Measurements from ENCODE around the gene PARVG. TPM values are rescaled to one million over a fixed set of nuclear protein-coding genes. Genes with fewer than 3 reads are reported as not detected.

Gene PARVG
- total RNA-seq, 2 donors from 2014 or later = 34.9 to 71.3 TPM

GRCh38 chr22:44211946-44212930 lies 31.5 kb downstream of the PARVG start:
- H3K27ac ChIP-seq = peak overlapping the region; percentile 65 to 78
- peak overlapping the region; percentile 35 for H3K4me3 ChIP-seq
- no peak for TF ChIP-seq CTCF (IDR thresholded peaks at IDR 0.05)
- H3K9me3 ChIP-seq = peaks cover 5% of the 10 kb centered on the region
- no peaks in the 10 kb centered on the region for H3K27me3 ChIP-seq (replicated peaks; ENCODE audit: insufficient read depth)
- H3K36me3 ChIP-seq = no peaks in the 10 kb centered on the region
- DNase-seq (ENCODE audit: low spot score) (no peak), ATAC-seq (ENCODE audit: insufficient number of reproducible peaks, low FRiP score, low read depth) (peak; percentile 29)
- H3K4me1 ChIP-seq (ENCODE audit: control insufficient read depth in 1 of 2, low read depth in 2 of 2) = peaks cover 11 to 26% of the 10 kb centered on the region in 2 donors

GRCh38 chr22:44212936-44213335 lies 32.2 kb downstream of the PARVG start:
- no peak for DNase-seq (ENCODE audit: low spot score)
- TF ChIP-seq CTCF (IDR thresholded peaks at IDR 0.05) = no peak
- Histone ChIP-seq H3K4me1 (ENCODE audit: control insufficient read depth in 1 of 2, low read depth in 2 of 2) (peaks cover 11 to 26% of the 10 kb centered on the region in 2 donors), H3K9me3 (peaks cover 5% of the 10 kb centered on the region), H3K27ac (peak overlapping the region in 1 of 2 donors; percentile 78), H3K27me3 (replicated peaks; ENCODE audit: insufficient read depth) (no peaks in the 10 kb centered on the region), H3K36me3 (no peaks in the 10 kb centered on the region), H3K4me3 (no peak overlapping the region)
- ATAC-seq (ENCODE audit: insufficient number of reproducible peaks, low FRiP score, low read depth) = no peak

- no peak for DNase-seq (ENCODE audit: low spot score)
- TF ChIP-seq CTCF (IDR thresholded peaks at IDR 0.05) = no peak
- Histone ChIP-seq H3K4me3 (no peak overlapping the region), H3K27me3 (replicated peaks; ENCODE audit: insufficient read depth) (no peaks in the 10 kb centered on the region), H3K36me3 (no peaks in the 10 kb centered on the region), H3K27ac (no peak overlapping the region), H3K4me1 (ENCODE audit: control insufficient read depth in 1 of 2, low read depth in 2 of 2) (peaks cover 11 to 26% of the 10 kb centered on the region in 2 donors), H3K9me3 (peaks cover 5% of the 10 kb centered on the region)
- ATAC-seq (ENCODE audit: insufficient number of reproducible peaks, low FRiP score, low read depth) = no peak
Measured at GRCh38 chr22:44213489-44214043, 32.8 kb downstream of the PARVG start.

GRCh38 chr22:44214187-44214586 lies 33.5 kb downstream of the PARVG start:
- no peak for TF ChIP-seq CTCF (IDR thresholded peaks at IDR 0.05)
- Histone ChIP-seq H3K27me3 (replicated peaks; ENCODE audit: insufficient read depth) (no peaks in the 10 kb centered on the region), H3K4me1 (ENCODE audit: control insufficient read depth in 1 of 2, low read depth in 2 of 2) (peaks cover 11 to 26% of the 10 kb centered on the region in 2 donors), H3K36me3 (no peaks in the 10 kb centered on the region), H3K9me3 (peaks cover 5% of the 10 kb centered on the region), H3K27ac (no peak overlapping the region), H3K4me3 (no peak overlapping the region)
- no peak for DNase-seq (ENCODE audit: low spot score)
- ATAC-seq (ENCODE audit: insufficient number of reproducible peaks, low FRiP score, low read depth) = no peak

DNA sequence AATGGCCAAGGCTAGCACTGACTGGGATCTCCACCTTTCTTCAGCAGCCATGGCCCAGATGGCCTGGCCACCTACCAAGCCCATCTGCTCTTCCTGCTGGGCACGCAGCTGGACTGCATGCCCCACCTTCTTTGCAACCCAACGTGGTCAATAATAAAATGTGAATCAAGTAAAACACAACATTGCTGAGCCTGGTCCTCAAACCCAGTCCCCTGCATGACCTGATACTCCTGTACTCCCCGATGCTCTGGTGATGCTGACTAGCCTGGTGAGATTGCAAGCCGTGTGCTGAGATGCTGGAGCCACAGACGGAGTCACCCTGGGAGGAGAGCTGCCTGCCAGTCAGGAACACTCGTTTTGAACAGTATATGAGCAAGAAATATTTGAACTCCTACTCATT lies 34.0 kb downstream of the PARVG start:
- peaks cover 2% of the 10 kb centered on the region for H3K9me3 ChIP-seq
- DNase-seq (ENCODE audit: low spot score) (no peak), ATAC-seq (ENCODE audit: insufficient number of reproducible peaks, low FRiP score, low read depth) (no peak)
- H3K4me3 ChIP-seq = no peak overlapping the region
- no peaks in the 10 kb centered on the region for H3K27me3 ChIP-seq (replicated peaks; ENCODE audit: insufficient read depth)
- no peak overlapping the region for H3K27ac ChIP-seq
- peaks cover 11 to 26% of the 10 kb centered on the region in 2 donors for H3K4me1 ChIP-seq (ENCODE audit: control insufficient read depth in 1 of 2, low read depth in 2 of 2)
- H3K36me3 ChIP-seq = no peaks in the 10 kb centered on the region
- no peak for TF ChIP-seq CTCF (IDR thresholded peaks at IDR 0.05)

Measured in thoracic aorta (tissue), 2 donors.